ENCODE data around the gene ZFP36L1. TPM values are rescaled to one million over a fixed set of nuclear protein-coding genes. Genes with fewer than 3 reads are reported as not detected.
A peak's percentile ranks its signal among the peaks of the same experiment; 100 is the strongest.

ZFP36L1 gene
- total RNA-seq, 1 donor: 228 TPM

DNA sequence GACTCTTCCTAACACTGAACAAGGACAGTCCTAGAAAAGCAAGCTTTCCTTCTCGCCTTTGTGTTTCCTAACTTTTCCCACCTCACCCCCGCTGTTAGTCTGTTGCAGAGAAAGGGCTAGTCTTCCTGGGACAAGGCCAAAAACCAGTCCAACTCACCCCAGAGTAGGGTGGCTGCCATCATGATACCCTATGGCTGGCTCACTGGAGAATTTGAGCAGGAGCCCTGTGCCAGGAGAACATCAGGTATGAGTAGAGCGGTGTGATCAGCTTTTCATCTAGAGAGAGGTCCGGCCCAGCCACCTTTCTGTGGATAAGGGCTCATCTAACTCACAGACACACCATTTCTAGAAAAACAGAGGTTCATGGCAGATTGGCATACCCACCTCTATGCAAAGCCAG, 16.7 kb upstream of the ZFP36L1 start:
- Histone ChIP-seq H3K4me1 (ENCODE audit: insufficient read depth, low read length) (peaks cover 55% of the 10 kb centered on the region), H3K9me3 (ENCODE audit: low read depth, low read length) (no peaks in the 10 kb centered on the region), H3K4me3 (ENCODE audit: low read length) (no peak overlapping the region), H3K27me3 (ENCODE audit: insufficient read depth, low read length) (no peaks in the 10 kb centered on the region)

DNA sequence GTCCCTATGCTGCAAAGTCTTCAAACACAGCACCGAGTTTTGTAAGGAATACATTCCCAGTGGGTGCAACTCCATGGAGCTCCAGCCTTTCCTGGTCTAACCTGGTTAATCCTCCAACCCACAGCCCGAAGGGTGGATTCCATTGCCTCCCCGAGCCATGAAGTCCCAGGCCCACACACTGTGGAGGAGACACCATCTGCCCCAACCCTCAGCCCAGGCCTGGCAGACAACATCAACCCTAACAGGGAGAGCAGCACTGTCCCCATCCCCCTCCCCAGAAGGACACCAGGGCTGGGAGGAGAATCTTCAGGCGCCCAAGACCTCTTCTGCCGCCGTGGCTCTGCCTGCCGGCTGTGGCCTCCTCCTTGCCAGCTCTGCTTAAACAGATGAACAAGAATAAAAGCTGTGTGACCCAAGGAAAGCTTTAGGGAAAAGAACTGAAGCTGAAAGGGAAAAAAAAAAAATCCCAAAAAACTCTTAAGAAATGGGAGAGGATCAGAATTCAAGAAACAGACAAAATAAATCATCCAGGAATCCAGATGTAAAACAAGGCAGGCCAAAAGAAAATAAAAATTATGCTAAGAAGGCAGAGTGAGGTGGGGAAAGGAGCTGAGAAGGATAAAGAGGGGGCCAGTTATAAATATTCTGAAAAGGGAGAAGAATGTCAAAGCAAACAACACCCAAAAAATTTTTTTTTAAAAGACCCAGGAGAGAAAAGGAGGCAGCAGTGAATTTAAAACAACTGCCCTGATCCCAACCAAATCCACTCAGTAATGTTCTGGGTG, 16.0 kb upstream of the ZFP36L1 start:
- Histone ChIP-seq H3K27me3 (ENCODE audit: insufficient read depth, low read length) (no peaks in the 10 kb centered on the region), H3K4me3 (ENCODE audit: low read length) (no peak overlapping the region), H3K9me3 (ENCODE audit: low read depth, low read length) (no peaks in the 10 kb centered on the region), H3K4me1 (ENCODE audit: insufficient read depth, low read length) (peaks cover 48% of the 10 kb centered on the region)

DNA sequence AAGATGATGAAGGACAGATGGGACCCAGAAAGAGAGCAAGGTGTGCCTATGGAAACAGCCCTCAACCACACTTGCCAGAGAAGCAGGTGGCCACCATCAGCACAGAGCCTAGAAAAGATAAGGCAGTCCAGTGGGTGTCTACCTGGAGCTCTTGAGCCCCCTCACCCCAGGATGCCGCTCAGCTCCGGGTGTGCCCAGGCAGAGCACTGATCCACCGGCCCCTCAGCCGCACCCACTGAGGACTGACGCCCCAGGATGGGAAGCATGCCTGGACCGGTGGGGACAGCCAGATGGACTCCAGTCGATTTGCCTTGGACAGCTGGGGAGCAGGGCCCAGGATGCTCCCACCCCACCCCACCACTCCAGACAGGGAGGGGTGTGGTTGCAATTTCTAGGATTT, 15.1 kb upstream of the ZFP36L1 start:
- Histone ChIP-seq H3K27me3 (ENCODE audit: insufficient read depth, low read length) (no peaks in the 10 kb centered on the region), H3K4me1 (ENCODE audit: insufficient read depth, low read length) (peaks cover 39% of the 10 kb centered on the region), H3K9me3 (ENCODE audit: low read depth, low read length) (no peaks in the 10 kb centered on the region), H3K4me3 (ENCODE audit: low read length) (no peak overlapping the region)

DNA sequence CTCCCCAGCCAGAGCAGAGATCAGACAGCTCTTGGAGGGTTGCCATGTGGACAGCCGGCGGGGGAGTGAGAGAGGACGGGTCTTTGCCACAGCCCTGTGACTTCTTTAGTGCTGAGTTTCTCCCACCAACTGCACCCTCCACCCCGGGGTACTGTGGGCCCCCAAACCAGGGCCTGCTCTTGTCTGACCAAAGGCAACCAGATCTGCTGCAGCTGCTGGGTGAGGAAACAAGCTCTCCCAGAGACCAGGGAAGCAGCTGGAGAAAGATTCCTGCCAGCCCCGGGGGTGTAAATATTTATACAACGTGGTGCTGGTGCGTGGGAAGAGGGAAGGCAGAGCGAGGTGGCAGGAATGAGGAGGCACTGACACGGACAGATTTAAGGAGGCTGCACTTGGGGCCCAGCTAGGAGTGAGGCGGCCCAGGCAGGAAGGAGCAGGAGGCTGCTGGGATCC, 14.3 kb upstream of the ZFP36L1 start:
- Histone ChIP-seq H3K27me3 (ENCODE audit: insufficient read depth, low read length) (no peaks in the 10 kb centered on the region), H3K9me3 (ENCODE audit: low read depth, low read length) (no peaks in the 10 kb centered on the region), H3K4me3 (ENCODE audit: low read length) (no peak overlapping the region), H3K4me1 (ENCODE audit: insufficient read depth, low read length) (peaks cover 31% of the 10 kb centered on the region)

DNA sequence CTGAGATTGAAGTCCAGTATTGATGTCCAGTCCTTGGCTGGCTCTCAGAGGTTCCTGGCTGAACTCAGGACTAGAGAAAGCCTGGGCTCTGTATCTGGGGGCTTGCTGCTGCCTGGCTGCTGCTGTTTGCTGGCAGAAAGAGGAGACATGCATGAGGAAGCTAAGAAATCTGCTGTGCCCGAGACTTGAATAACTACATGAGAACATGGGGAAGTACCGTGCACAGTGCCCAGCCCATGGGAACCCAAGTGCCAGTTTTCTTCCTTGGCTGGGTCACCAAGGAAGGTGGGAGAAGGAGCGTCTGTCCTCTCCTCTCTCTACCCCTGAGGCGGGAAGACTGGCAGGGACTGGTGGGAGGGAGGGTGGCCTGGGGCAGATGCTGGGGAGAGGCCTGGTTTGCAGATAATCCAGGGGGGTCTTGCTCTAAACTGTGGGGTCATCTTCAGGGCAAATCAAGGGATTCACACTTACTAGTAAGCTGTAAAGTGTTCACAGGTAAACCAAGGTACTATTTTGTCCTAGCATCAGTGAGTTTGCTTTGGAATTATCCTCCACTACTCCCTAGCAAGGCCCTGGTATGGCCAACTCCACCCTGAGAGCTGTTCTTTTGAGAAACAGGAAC, 13.8 kb upstream of the ZFP36L1 start:
- H3K27me3 ChIP-seq (ENCODE audit: insufficient read depth, low read length): no peaks in the 10 kb centered on the region
- H3K9me3 ChIP-seq (ENCODE audit: low read depth, low read length): peaks cover 5% of the 10 kb centered on the region
- H3K4me1 ChIP-seq (ENCODE audit: insufficient read depth, low read length): peaks cover 28% of the 10 kb centered on the region
- H3K4me3 ChIP-seq (ENCODE audit: low read length): no peak overlapping the region

DNA sequence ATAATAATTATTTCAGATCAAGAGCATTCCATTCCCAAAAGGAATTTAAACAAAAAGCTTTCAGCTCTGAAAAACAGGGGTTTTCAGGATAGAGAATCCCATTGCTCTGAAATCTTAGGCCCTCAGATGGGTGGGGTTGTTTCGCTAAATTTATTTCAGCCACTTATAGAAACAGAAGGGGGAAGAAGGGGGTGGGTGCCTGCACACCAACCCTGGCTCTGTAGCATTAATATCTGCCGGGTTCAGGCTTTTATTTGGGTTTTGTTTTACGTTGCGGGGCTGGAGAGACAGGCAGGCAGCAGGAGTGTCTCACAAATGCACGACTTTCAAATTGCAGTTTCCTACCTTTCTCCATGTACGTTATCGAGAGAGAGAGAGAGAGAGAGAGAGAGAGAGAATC, 12.5 kb upstream of the ZFP36L1 start:
- Histone ChIP-seq H3K9me3 (ENCODE audit: low read depth, low read length) (peaks cover 12% of the 10 kb centered on the region), H3K27me3 (ENCODE audit: insufficient read depth, low read length) (no peaks in the 10 kb centered on the region), H3K4me1 (ENCODE audit: insufficient read depth, low read length) (peaks cover 28% of the 10 kb centered on the region), H3K4me3 (ENCODE audit: low read length) (no peak overlapping the region)

DNA sequence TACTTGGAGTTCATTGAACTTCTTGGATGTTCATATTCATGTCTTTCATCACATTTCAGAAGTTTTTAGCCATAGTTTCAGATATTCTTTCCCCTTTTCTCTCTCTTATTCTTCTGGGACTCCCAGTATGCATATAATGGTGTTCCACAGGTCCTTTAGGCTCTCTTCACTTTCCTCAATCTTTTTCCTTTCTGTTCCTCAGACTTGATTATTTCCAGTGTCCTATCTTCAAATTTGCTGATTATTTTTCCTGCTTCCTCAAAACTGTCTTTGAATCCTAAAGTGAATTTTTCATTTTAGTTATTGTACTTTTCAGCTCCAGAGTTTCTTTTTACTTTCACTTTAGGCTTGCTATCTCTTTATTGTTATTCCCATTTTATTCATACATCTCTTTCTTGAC, 8.8 kb upstream of the ZFP36L1 start:
- H3K9me3 ChIP-seq (ENCODE audit: low read depth, low read length): peaks cover 12% of the 10 kb centered on the region
- peaks cover 23% of the 10 kb centered on the region for H3K4me1 ChIP-seq (ENCODE audit: insufficient read depth, low read length)
- no peaks in the 10 kb centered on the region for H3K27me3 ChIP-seq (ENCODE audit: insufficient read depth, low read length)
- no peak overlapping the region for H3K4me3 ChIP-seq (ENCODE audit: low read length)

DNA sequence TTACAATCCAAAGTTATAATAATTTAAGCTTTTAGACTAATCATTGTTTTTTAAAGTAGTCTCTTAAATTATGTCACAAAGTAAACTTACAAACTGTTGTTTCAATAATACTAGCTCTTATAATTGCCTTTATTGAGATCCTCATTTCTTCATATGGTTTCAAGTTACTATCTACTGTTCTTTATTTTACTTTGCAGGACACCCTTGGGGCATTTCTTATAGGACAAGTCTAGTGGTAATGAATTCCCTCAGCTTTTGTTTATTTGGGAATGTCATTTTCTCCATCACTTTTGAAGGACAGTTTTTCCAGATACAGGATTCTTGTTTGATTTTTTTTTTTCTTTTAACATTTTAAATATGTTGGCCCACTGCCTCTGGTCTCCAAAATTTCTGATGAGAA, 8.1 kb upstream of the ZFP36L1 start:
- Histone ChIP-seq H3K9me3 (ENCODE audit: low read depth, low read length) (peaks cover 12% of the 10 kb centered on the region), H3K4me1 (ENCODE audit: insufficient read depth, low read length) (peaks cover 22% of the 10 kb centered on the region), H3K4me3 (ENCODE audit: low read length) (no peak overlapping the region), H3K27me3 (ENCODE audit: insufficient read depth, low read length) (no peaks in the 10 kb centered on the region)

DNA sequence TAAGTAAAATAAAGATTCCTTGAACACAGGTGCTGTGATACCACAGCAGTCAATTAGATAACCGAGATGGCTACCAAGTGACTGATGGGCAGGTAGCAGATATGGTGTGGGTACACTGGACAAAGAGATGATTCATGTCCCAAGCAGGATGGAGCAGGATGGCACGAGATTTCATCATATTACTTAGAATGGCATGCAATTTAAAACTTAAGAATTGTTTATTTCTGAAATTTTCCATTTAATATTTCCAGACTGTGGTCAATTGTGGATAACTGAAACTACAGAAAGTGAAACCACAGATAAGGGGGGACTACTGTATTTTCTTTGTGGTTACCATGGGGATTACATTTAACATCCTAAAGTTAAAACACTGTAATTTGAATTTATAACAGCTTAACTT, 7.5 kb upstream of the ZFP36L1 start:
- peaks cover 12% of the 10 kb centered on the region for H3K9me3 ChIP-seq (ENCODE audit: low read depth, low read length)
- no peaks in the 10 kb centered on the region for H3K27me3 ChIP-seq (ENCODE audit: insufficient read depth, low read length)
- H3K4me3 ChIP-seq (ENCODE audit: low read length): no peak overlapping the region
- H3K4me1 ChIP-seq (ENCODE audit: insufficient read depth, low read length): peaks cover 16% of the 10 kb centered on the region

DNA sequence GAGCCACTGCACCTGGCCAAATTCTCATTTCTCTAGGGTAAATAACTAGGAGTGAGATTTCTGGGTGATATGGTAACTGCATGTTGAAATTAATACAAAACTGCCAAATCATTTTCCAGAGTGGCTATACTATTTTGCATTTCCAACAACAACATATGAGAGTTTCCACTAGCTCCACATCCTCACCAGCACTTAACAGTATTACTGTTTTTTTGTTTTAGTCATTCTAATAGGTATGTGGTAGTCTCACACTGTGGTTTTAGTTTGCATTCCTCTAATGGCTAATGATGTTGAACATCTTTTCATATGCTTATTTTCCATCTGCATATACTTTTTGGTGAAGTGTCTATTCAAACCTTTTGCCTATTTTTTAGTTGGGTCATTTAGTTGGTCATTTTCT, 5.8 kb upstream of the ZFP36L1 start:
- H3K4me3 ChIP-seq (ENCODE audit: low read length): no peak overlapping the region
- H3K9me3 ChIP-seq (ENCODE audit: low read depth, low read length): peaks cover 12% of the 10 kb centered on the region
- H3K4me1 ChIP-seq (ENCODE audit: insufficient read depth, low read length): peaks cover 24% of the 10 kb centered on the region
- H3K27me3 ChIP-seq (ENCODE audit: insufficient read depth, low read length): no peaks in the 10 kb centered on the region

DNA sequence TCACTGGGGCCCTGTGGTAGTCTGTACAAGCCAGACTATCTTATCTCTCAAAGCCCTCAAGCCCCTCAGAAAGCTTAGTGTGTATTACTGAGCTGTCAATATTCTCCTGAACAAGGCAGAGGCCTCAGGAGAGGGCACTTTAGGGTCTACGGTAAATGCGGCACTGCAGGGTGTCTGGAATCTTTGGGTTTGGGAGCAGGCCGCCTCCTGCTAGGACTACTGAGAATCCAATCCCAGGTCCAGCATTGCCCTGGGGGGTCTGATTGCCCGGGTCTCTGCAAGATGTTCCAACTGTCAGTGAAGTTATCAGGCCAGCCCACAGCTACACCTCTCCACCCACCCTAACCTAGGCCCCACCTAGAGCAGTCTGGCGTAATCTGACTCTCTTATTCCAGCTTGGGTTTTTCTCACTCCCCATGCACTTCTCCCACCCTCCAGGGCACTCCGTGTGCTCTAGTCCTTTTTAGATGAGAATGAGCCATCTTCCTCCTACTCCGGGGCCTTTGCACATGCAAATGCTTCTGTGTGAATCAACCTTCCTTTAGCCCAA, 4.3 kb upstream of the ZFP36L1 start:
- H3K4me3 ChIP-seq (ENCODE audit: low read length): no peak overlapping the region
- H3K9me3 ChIP-seq (ENCODE audit: low read depth, low read length): peaks cover 12% of the 10 kb centered on the region
- no peaks in the 10 kb centered on the region for H3K27me3 ChIP-seq (ENCODE audit: insufficient read depth, low read length)
- peaks cover 24% of the 10 kb centered on the region for H3K4me1 ChIP-seq (ENCODE audit: insufficient read depth, low read length)

DNA sequence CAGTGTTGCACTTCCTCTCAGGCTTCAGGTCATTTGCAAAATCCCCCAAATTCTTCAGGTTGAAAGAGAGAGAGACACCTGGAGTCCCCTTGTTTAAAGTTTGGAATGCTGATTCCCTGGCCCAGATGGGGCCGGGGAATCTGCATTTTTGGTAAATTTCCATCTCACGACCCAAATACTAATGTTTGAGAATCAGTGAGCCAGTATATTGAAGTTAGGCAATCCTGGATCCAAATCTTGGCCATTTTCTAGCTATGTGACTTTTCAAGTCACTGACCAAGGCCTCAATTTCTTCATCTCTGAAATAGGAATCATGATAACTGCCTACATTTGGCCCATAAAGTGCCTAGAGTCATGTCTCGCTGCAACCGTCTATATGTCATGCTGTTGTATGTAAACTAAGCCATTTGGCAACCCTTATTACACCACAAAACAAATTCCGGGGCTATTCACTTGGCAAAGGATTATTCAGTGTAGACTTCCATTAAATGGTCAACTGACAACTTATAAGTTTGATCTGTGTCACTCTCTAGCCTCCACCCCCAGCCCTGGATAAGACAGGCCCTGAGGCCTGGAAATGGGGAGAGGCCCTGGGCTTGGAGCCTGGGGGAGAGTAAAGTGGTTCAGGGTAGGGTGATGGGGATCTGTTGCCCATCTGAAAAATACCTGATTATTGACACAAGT, 3.7 kb upstream of the ZFP36L1 start:
- Histone ChIP-seq H3K27me3 (ENCODE audit: insufficient read depth, low read length) (no peaks in the 10 kb centered on the region), H3K4me1 (ENCODE audit: insufficient read depth, low read length) (peaks cover 24% of the 10 kb centered on the region), H3K4me3 (ENCODE audit: low read length) (peak overlapping the region; percentile 100), H3K9me3 (ENCODE audit: low read depth, low read length) (peaks cover 6% of the 10 kb centered on the region)

DNA sequence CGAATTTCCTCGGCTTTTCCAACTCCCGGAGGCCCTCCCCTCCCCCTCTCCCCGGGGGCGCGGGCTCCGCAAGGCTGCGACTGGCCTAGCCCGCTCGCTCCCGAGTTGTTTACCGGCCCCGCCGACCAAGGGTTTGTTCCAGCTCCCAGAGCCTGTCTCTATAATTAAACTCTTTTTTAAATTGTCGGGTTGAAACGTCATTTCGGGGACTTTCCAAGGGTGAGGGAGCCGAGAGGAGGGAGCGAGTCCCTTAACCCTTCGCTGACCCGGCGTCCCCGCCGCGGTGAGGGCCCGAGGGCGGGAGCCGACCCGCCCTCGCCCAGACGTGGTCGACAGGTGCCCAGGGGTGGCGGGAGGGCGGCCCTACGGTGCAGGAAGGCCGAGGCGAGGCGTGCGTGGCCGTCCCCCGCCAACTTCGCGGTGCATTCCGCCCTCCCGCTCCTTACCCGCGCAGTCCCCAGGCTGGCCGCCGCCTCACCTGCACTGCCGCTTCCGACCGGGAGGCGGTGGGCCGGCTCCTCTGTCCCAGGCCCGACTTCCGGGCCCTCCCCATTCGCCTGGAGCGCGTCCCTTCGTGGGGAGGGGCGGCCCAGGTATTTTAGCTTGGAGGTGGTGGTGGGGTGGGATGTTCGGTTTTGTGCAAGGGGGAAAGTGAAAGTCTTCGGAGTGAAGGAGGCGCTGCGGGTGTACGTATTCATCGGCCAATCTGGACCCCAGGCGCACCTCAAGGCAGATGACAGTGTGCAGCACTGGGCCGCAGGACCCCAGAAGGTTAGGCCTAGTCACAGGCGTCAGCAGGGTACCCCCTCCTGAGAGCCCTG, 2.9 kb upstream of the ZFP36L1 start:
- H3K27me3 ChIP-seq (ENCODE audit: insufficient read depth, low read length): no peaks in the 10 kb centered on the region
- peak overlapping the region; percentile 100 for H3K4me3 ChIP-seq (ENCODE audit: low read length)
- H3K9me3 ChIP-seq (ENCODE audit: low read depth, low read length): no peaks in the 10 kb centered on the region
- H3K4me1 ChIP-seq (ENCODE audit: insufficient read depth, low read length): peaks cover 24% of the 10 kb centered on the region

DNA sequence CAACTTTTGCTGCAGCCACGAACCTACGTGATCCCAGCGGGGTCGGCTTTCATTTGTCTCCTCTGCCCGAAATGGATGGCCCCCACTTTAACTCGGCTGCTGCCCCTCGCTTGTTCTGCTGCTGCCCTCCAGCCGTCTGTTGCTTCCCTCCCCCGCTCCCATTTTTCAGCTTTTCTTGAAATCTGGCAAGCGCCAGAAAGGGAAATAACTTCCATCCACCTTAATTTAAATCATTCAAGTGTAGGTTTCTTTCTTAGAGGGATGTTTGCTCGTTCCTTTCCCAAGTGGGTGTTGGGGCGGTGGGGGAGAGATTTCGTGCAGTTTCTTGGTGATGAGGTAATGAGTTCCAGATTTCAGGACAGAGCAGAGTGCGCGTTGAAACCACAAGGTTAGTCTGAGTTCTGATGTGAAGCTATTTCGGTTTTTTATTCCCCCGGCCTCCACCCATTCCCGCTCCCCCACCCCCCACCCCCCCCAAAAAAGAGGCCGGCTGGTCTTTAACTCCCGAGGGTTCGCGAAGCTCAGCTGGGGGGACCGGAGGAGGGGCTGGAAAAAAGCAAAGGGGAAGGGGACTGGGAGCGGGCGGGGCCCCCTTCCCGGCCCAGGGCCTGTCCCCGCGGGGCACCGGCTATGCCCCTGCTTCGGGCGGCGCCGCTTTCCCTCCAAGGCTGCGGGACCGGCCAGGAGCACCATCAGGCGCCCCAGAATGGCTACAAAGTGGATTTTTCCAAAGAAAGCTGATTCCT, 2.2 kb upstream of the ZFP36L1 start:
- Histone ChIP-seq H3K4me1 (ENCODE audit: insufficient read depth, low read length) (peaks cover 30% of the 10 kb centered on the region), H3K9me3 (ENCODE audit: low read depth, low read length) (no peaks in the 10 kb centered on the region), H3K27me3 (ENCODE audit: insufficient read depth, low read length) (no peaks in the 10 kb centered on the region), H3K4me3 (ENCODE audit: low read length) (peak overlapping the region; percentile 100)
